GM19025 (cell line): ENCODE measurements around the gene KRT10.
"Not testable (repeated sequence)": the region's sequence is repeated elsewhere in the genome, so short reads cannot be mapped to it uniquely, and the experiment has no call there.

ENCODE experiments used
- ATAC-seq: cut with Tn5 transposase; IDR thresholded peaks from one replicate; pipeline ENCODE4 v1.9.1; 2021; ENCODE audit warnings: mild to moderate bottlenecking, low read depth, moderate library complexity; ENCODE audit not compliant: unreplicated experiment

KRT10 gene

GRCh38 chr17:40822132-40822812, at the start of gene KRT10:
KRT10 (minus strand) TSS chr17:40822614; CDS start chr17:40822585, 29 bp downstream.
- no peak for ATAC-seq

GRCh38 chr17:40871316-40871715, 48.9 kb upstream of the KRT10 start:
- ATAC-seq, result no peak

GRCh38 chr17:40870136-40870535, 47.7 kb upstream of the KRT10 start:
- ATAC-seq, result no peak

GRCh38 chr17:40866838-40867237, 44.4 kb upstream of the KRT10 start, which contains the start of gene KRT12:
KRT12 (minus strand) TSS chr17:40867223; CDS start chr17:40867186, 37 bp downstream.
- no peak for ATAC-seq

- no peak for ATAC-seq
Observed at GRCh38 chr17:40864661-40865390, 42.4 kb upstream of the KRT10 start.

- ATAC-seq, result no peak
Observed at GRCh38 chr17:40862985-40863733, 40.7 kb upstream of the KRT10 start.

GRCh38 chr17:40859536-40859935, 37.1 kb upstream of the KRT10 start:
- ATAC-seq, result no peak

- not testable (repeated sequence) for ATAC-seq
Observed at GRCh38 chr17:40858667-40859066, 36.3 kb upstream of the KRT10 start.

- ATAC-seq, result no peak
Observed at GRCh38 chr17:40857535-40857934, 35.1 kb upstream of the KRT10 start.

- no peak for ATAC-seq
Observed at GRCh38 chr17:40854175-40854814, 31.9 kb upstream of the KRT10 start.

- ATAC-seq, result no peak
Observed at GRCh38 chr17:40852364-40852763, 29.9 kb upstream of the KRT10 start.

GRCh38 chr17:40850293-40850972, 28.0 kb upstream of the KRT10 start:
- ATAC-seq, result no peak

GRCh38 chr17:40849723-40850122, 27.3 kb upstream of the KRT10 start:
- no peak for ATAC-seq

GRCh38 chr17:40848583-40849235, 26.3 kb upstream of the KRT10 start:
- ATAC-seq, result no peak

- no peak for ATAC-seq
Observed at GRCh38 chr17:40846515-40847144, 24.2 kb upstream of the KRT10 start.

GRCh38 chr17:40844671-40845107, 22.3 kb upstream of the KRT10 start:
- ATAC-seq, result no peak

GRCh38 chr17:40843242-40843641, 20.8 kb upstream of the KRT10 start:
- ATAC-seq, result no peak

- no peak for ATAC-seq
Observed at GRCh38 chr17:40841246-40841645, 18.8 kb upstream of the KRT10 start.

- ATAC-seq, result no peak
Observed at GRCh38 chr17:40839194-40839593, 16.8 kb upstream of the KRT10 start.
